Motor neuron (in vitro differentiated cells): ENCODE data around the gene ITGA1. TPM values are rescaled to one million over a fixed set of nuclear protein-coding genes. Genes with fewer than 3 reads are reported as not detected.
"Not testable (repeated sequence)": the region's sequence is repeated elsewhere in the genome, so short reads cannot be mapped to it uniquely, and the experiment has no call there.

Source experiments
- ATAC-seq, 8 experiments: fragments of 200-7000 bp; cut with Tn5 transposase; replicated peaks in 6 of 8; 2 replicates each; pipeline ENCODE4 v1.8.0; 2021; ENCODE audit warnings: mild to moderate bottlenecking in 8 of 8, moderate library complexity in 8 of 8
- H3K27ac ChIP-seq, 2 donors: fragments of 250-450 bp; sonication (Bioruptor Pico); 2 replicates each; pipeline ENCODE4 v1.9.0; 2021; ENCODE audit warnings: antibody characterized with exemption in 2 of 2, mild to moderate bottlenecking in 2 of 2, moderate library complexity in 1 of 2
- H3K4me1 ChIP-seq, 2 donors: fragments of 250-450 bp; sonication (Bioruptor Pico); replicated peaks in 1 of 2; 2 replicates each; pipeline ENCODE4 v1.6.1; 2021; ENCODE audit warnings: antibody characterized with exemption in 2 of 2, mild to moderate bottlenecking in 2 of 2, moderate library complexity in 1 of 2
- H3K4me3 ChIP-seq, 5 donors: fragments of 250-450 bp; sonication (Bioruptor Pico); 2 replicates each; pipeline ENCODE4 v1.9.0; 2021; ENCODE audit warnings: antibody characterized with exemption in 5 of 5, mild to moderate bottlenecking in 5 of 5, moderate library complexity in 4 of 5
- WGBS, 10 experiments: fragments of 450-650 bp; shearing (Covaris generic); methylation state at CpG; one replicate each; pipeline ENCODE4 v1.0.0; 2022; 5-methylcytosine and 5-hydroxymethylcytosine counted together
- in situ Hi-C, 9 experiments: fragments of 400-800 bp; cut with MboI; loops; one replicate each; pipeline ENCODE4 v1.15.0; 2021; ENCODE audit warnings: low sequenced_read_pairs in 9 of 9, low pct_unique_long_range_greater_than_20kb in 2 of 9; ENCODE audit not compliant: unreplicated experiment in 9 of 9
- total RNA-seq, 8 experiments: library from RNA; unstranded; fragments of 300-600 nt; gene quantifications; 2 replicates each; pipeline versions ENCODE4 v1.2.3 to v1.2.4, GENCODE V29; 2022

The ITGA1 gene
- total RNA-seq, 8 experiments from 2014 or later, result 0.11 to 164 (median 20.6) TPM

- ATAC-seq, result peak in 3 of 8 experiments; percentile 78 to 84 (median 80)
- WGBS, 10 experiments, result 4 to 83% (median 47%) methylated on average over 2 to 6 of the region's 6 CpGs
Measured at GRCh38 chr5:52846182-52846842, 58.6 kb downstream of the ITGA1 start.

GRCh38 chr5:52848688-52849087 lies 61.0 kb downstream of the ITGA1 start:
- H3K27ac ChIP-seq, in situ Hi-C loops, H3K4me1 ChIP-seq, ATAC-seq, H3K4me3 ChIP-seq: not testable (repeated sequence)
- WGBS, 10 experiments, result 100% methylated on average over 1 of the region's 5 CpGs; no CpG with 5 or more reads in 9 of the 10 experiments

More at GRCh38 chr5:52846182-52846842, 58.6 kb downstream of the ITGA1 start:
- Histone ChIP-seq H3K27ac (no peak overlapping the region), H3K4me1 (no peaks in the 10 kb centered on the region), H3K4me3 (no peak overlapping the region)
- in situ Hi-C loops, result no loop called here

DNA sequence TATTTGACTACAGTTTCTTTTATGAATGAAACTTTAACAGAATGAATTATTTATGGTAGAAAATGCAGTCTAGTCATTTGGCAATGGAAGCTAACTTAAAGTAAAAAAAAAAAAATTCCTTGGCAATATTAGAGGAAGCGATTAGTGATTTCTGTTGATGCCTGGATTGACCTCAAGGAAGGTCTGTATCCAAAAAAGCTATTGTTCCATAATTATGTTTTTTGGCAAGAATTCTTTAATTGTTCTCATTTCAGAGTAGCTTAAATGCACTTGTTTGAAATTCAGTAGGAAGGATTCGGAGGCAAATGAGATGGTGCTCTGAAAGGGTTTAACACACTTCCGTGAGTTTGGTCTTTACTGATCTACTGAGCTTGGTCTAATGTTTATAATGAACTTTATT lies 61.8 kb downstream of the ITGA1 start:
- WGBS, 10 experiments, result 88 to 100% (median 96%) methylated on average over 1 to 3 of the region's 3 CpGs
- H3K4me1 ChIP-seq, result no peaks in the 10 kb centered on the region
- in situ Hi-C loops, result no loop called here
- ATAC-seq, result no peak
- no peak overlapping the region for H3K4me3 ChIP-seq
- no peak overlapping the region for H3K27ac ChIP-seq

DNA sequence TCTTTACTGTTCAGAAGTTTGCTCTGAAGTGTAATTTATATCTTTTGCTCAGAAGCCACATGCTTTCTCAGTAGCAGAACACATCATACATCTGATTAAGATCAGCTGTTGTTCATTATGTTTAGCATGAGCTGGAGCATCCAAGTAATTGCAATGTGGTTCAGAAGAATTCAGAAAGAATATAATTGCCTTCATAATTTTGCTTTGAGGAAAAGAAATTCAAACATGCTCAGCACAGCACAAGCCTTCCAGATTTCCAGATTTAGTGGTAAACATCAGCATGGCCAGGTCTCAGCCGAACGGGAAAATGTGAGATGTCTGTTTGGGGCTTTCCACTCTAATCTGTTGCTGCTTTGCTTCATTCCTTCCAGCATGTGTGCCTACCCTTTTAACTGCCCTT lies 65.9 kb downstream of the ITGA1 start:
- 10 to 100% (median 54%) methylated on average over 1 to 2 of the region's 2 CpGs; no CpG with 5 or more reads in 6 of the 10 experiments for WGBS, 10 experiments
- Histone ChIP-seq H3K4me1 (no peaks in the 10 kb centered on the region), H3K27ac (no peak overlapping the region), H3K4me3 (no peak overlapping the region)
- in situ Hi-C loops, result no loop called here
- peak in 3 of 8 experiments; percentile 67 to 74 (median 72) for ATAC-seq

- in situ Hi-C loops, result no loop called here
- no peaks in the 10 kb centered on the region for H3K4me1 ChIP-seq
- WGBS, 10 experiments, result 33 to 100% (median 92%) methylated on average over 1 to 2 of the region's 2 CpGs; no CpG with 5 or more reads in 1 of the 10 experiments
- H3K4me3 ChIP-seq, result no peak overlapping the region
- H3K27ac ChIP-seq, result no peak overlapping the region
- ATAC-seq, result peak in 1 of 8 experiments; percentile 18
Measured at GRCh38 chr5:52854301-52854700, 66.6 kb downstream of the ITGA1 start.

DNA sequence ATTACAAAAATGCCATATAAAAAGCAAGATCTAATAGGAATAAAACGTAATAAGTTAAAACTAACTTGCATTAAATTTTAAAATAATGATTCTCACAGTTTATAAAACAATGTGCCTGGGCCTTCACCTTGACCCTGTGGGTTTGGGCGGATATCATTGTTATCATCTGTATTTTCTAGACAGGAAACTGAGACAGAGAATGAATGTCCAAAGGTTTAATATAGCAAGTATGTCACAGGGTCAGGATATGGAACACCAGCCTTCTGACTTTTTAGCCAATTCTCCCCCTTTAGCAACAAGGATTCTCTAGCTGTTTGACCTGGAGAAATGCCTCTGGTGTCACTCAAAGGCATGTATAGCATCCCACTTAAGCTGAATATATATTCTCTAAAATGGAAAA lies 67.2 kb downstream of the ITGA1 start:
- WGBS, 10 experiments, result 67 to 100% (median 92%) methylated on average over 1 to 2 of the region's 2 CpGs; no CpG with 5 or more reads in 1 of the 10 experiments
- ATAC-seq, result no peak
- Histone ChIP-seq H3K4me1 (no peaks in the 10 kb centered on the region), H3K27ac (no peak overlapping the region), H3K4me3 (no peak overlapping the region)
- in situ Hi-C loops, result no loop called here

- WGBS, 10 experiments, result 33 to 100% (median 90%) methylated on average over 1 to 3 of the region's 3 CpGs; no CpG with 5 or more reads in 2 of the 10 experiments
- Histone ChIP-seq H3K27ac (no peak overlapping the region), H3K4me3 (no peak overlapping the region), H3K4me1 (no peaks in the 10 kb centered on the region)
- in situ Hi-C loops, result no loop called here
- no peak for ATAC-seq
Measured at GRCh38 chr5:52856564-52856963, 68.8 kb downstream of the ITGA1 start.

GRCh38 chr5:52859628-52860027 lies 71.9 kb downstream of the ITGA1 start:
- WGBS, 10 experiments, result 0 to 88% (median 52%) methylated on average over 1 to 2 of the region's 2 CpGs
- no peak overlapping the region for H3K4me3 ChIP-seq
- peak in 3 of 8 experiments; percentile 79 to 97 (median 80) for ATAC-seq
- H3K27ac ChIP-seq, result no peak overlapping the region
- no peaks in the 10 kb centered on the region for H3K4me1 ChIP-seq
- in situ Hi-C loops, result no loop called here

DNA sequence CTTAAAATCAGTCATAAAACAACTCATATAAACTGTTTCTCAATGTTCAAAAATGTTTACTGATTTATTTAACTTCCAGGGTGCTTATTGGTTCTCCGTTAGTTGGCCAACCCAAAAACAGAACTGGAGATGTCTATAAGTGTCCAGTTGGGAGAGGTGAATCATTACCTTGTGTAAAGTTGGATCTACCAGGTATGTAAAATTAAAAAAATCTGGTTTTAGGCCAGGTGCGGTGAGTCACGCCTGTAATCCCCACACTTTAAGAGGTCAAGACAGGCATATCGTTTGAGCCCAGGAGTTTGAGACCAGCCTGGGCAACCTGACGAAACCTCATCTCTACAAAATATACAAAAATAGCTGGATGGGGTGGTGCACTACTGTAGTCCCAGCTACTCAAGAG lies 73.7 kb downstream of the ITGA1 start:
- no peak for ATAC-seq

GRCh38 chr5:52863715-52864290 lies 76.1 kb downstream of the ITGA1 start:
- in situ Hi-C loops, result no loop called here
- Histone ChIP-seq H3K4me1 (no peaks in the 10 kb centered on the region), H3K27ac (no peak overlapping the region), H3K4me3 (no peak overlapping the region)
- no peak for ATAC-seq
- 67 to 100% (median 92%) methylated on average over 1 to 2 of the region's 2 CpGs; no CpG with 5 or more reads in 1 of the 10 experiments for WGBS, 10 experiments

More for the DNA sequence above, 73.7 kb downstream of the ITGA1 start:
- in situ Hi-C loops, result no loop called here
- 95 to 100% (median 100%) methylated on average over 1 to 5 of the region's 5 CpGs; no CpG with 5 or more reads in 2 of the 10 experiments for WGBS, 10 experiments
- no peaks in the 10 kb centered on the region for H3K4me1 ChIP-seq
- no peak overlapping the region for H3K27ac ChIP-seq
- no peak overlapping the region for H3K4me3 ChIP-seq

DNA sequence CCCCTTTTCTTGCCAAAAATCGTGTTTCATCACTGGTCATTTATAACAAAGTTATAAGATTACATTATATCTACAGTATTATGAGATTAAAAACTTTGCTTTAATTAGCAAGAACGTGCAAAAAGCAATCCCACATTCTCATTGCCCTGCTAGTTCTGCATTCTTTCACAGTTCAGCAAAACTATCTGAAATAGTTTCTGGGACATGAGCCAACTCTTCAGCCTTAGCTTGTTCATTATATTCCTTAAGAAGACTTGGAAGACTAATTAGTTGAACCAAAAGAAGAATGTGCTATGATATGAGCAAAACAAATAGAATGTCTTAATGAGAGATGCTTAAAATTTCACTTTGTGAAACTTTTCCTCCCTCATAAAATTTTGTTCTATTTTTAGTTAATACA lies 76.7 kb downstream of the ITGA1 start:
- Histone ChIP-seq H3K4me1 (no peaks in the 10 kb centered on the region), H3K27ac (no peak overlapping the region), H3K4me3 (no peak overlapping the region)
- no peak for ATAC-seq
- WGBS, 10 experiments, result 6 to 100% (median 64%) methylated on average over 1 to 2 of the region's 2 CpGs
- in situ Hi-C loops, result no loop called here

GRCh38 chr5:52864884-52865283 lies 77.2 kb downstream of the ITGA1 start:
- 22 to 100% (median 90%) methylated on average over 1 to 3 of the region's 3 CpGs; no CpG with 5 or more reads in 1 of the 10 experiments for WGBS, 10 experiments
- in situ Hi-C loops, result no loop called here
- Histone ChIP-seq H3K27ac (no peak overlapping the region), H3K4me1 (no peaks in the 10 kb centered on the region), H3K4me3 (no peak overlapping the region)
- peak in 1 of 8 experiments; percentile 17 for ATAC-seq

- in situ Hi-C loops, H3K4me3 ChIP-seq, H3K27ac ChIP-seq, H3K4me1 ChIP-seq, ATAC-seq: not testable (repeated sequence)
- WGBS, 10 experiments, result 89 to 100% (median 100%) methylated on average over 1 to 2 of the region's 2 CpGs; no CpG with 5 or more reads in 3 of the 10 experiments
Measured at GRCh38 chr5:52865991-52866390, 78.3 kb downstream of the ITGA1 start.
